ENCODE results near the gene CRYBA1. TPM values are rescaled to one million over a fixed set of nuclear protein-coding genes. Genes with fewer than 3 reads are reported as not detected.
"Not testable (repeated sequence)": the region's sequence is repeated elsewhere in the genome, so short reads cannot be mapped to it uniquely, and the experiment has no call there.

The CRYBA1 gene, protein sequence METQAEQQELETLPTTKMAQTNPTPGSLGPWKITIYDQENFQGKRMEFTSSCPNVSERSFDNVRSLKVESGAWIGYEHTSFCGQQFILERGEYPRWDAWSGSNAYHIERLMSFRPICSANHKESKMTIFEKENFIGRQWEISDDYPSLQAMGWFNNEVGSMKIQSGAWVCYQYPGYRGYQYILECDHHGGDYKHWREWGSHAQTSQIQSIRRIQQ
- total RNA-seq = not detected
- polyA plus RNA-seq (2013, experiment 1 of 2) = not detected
- 0.18 TPM for polyA plus RNA-seq (2013, experiment 2 of 2)
- total RNA-seq = 0 to 0.12 (median 0) reads per million in 172 experiments

DNA sequence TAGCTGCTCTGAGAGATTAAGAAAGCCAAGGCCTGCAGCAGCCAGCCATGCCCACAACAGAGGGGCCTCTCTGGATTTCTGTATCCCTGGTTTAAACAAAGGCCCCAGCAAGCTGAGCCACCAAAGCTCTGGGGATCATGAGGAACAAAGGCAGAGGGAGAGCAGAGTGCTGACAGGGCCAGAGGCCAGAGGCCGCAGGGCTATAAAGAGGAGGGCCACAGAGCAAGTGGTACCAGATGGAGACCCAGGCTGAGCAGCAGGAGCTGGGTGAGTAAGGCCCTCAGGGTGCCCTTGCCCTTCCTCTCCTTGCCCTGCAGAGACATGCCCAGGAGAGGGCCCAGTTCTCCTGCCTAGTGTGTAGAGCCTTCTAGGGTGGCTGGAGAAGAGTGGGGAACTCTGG lies at the start of gene CRYBA1:
Gene CRYBA1, plus strand, starts transcription at position 232 of the 400 bp plus-strand sequence. Its CDS starts 5 bp downstream, at position 237.
- Mint-ChIP-seq H3K4me3 (no peak within 1 kb of the TSS), H3K27ac (no peak within 1 kb of the TSS), H3K36me3 (ENCODE audit: low read depth) (no peaks in the 10 kb centered on the region), H3K27me3 (no peaks in the 10 kb centered on the region), H3K4me1 (ENCODE audit: low read depth) (no peaks in the 10 kb centered on the region), H3K9me3 (no peaks in the 10 kb centered on the region)
- Histone ChIP-seq H3K4me3 (ENCODE audit: low read length) (no peak within 1 kb of the TSS), H3K36me3 (ENCODE audit: insufficient read depth, low read length) (no peaks in the 10 kb centered on the region), H3K4me1 (ENCODE audit: insufficient read depth, low read length) (no peaks in the 10 kb centered on the region), H3K27me3 (ENCODE audit: control insufficient read depth in 1 of 2, insufficient read depth in 2 of 2, low read length in 2 of 2) (no peaks in the 10 kb centered on the region), H3K9me3 (ENCODE audit: control insufficient read depth in 1 of 2, insufficient read depth in 1 of 2, low read length in 2 of 2) (no peaks in the 10 kb centered on the region), H3K27ac (ENCODE audit: low read depth in 1 of 2, low read length in 2 of 2) (no peak within 1 kb of the TSS)
- TF ChIP-seq, protein P1, sequence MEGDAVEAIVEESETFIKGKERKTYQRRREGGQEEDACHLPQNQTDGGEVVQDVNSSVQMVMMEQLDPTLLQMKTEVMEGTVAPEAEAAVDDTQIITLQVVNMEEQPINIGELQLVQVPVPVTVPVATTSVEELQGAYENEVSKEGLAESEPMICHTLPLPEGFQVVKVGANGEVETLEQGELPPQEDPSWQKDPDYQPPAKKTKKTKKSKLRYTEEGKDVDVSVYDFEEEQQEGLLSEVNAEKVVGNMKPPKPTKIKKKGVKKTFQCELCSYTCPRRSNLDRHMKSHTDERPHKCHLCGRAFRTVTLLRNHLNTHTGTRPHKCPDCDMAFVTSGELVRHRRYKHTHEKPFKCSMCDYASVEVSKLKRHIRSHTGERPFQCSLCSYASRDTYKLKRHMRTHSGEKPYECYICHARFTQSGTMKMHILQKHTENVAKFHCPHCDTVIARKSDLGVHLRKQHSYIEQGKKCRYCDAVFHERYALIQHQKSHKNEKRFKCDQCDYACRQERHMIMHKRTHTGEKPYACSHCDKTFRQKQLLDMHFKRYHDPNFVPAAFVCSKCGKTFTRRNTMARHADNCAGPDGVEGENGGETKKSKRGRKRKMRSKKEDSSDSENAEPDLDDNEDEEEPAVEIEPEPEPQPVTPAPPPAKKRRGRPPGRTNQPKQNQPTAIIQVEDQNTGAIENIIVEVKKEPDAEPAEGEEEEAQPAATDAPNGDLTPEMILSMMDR (IDR thresholded peaks at IDR 0.05) = no peak
- ChIA-PET CTCF (interaction anchor here (0.9 kb wide), 1 partner anchor 98 kb away, joined by 3 read pairs; no protein-coding TSS in a partner anchor), POLR2A (no interaction called here)
- intact Hi-C loops (cut with DNase I, micrococcal nuclease) = no loop called here
- ATAC-seq (ENCODE audit: poor library complexity) = no peak
- no peak for DNase-seq

DNA sequence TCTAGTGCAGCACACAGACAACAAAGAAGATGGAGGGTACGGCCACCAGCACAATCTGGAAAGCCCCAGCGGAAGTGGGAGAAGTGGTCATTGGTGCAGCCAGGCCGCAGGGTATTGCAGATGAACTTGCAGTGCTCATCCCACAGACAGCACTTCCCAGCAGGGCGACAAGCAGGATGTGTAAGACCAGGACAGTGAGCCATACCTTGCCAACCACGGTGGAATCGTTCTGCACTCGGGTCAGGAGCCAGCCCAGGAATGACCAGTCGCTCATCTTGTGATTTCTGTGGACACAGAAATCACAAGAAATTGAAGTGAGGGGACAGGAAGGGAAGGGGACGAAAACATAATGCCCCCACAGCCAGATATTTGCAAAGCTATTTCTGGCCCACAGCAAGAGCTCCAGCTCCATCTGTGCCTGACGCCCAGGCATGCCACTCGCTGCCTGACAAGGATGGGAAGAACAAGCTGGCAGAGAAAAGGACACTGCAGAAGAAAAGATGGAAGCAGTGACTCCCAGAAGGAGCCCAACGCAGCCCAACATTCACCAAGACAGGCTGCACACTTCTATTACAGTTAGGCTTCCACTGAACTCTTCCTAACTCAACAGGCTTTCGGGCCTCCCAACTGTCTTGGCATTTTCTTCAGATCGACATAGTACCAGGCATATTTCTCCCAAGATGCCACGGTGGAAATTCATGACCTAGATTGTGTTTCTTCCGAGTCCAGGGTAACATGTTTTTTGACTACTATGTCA lies 49.0 kb upstream of the CRYBA1 start:
- Mint-ChIP-seq H3K9me3 (no peaks in the 10 kb centered on the region), H3K27ac (no peak overlapping the region), H3K36me3 (ENCODE audit: low read depth) (no peaks in the 10 kb centered on the region), H3K4me3 (no peak overlapping the region), H3K27me3 (peaks cover 6% of the 10 kb centered on the region), H3K4me1 (ENCODE audit: low read depth) (no peaks in the 10 kb centered on the region)
- TF ChIP-seq, protein P1 (IDR thresholded peaks at IDR 0.05) = no peak
- Histone ChIP-seq H3K4me3 (ENCODE audit: low read length) (no peak overlapping the region), H3K27me3 (ENCODE audit: control insufficient read depth in 1 of 2, insufficient read depth in 2 of 2, low read length in 2 of 2) (peaks cover 0 to 2% of the 10 kb centered on the region in 2 experiments), H3K9me3 (ENCODE audit: control insufficient read depth in 1 of 2, insufficient read depth in 1 of 2, low read length in 2 of 2) (no peaks in the 10 kb centered on the region), H3K4me1 (ENCODE audit: insufficient read depth, low read length) (no peaks in the 10 kb centered on the region), H3K27ac (ENCODE audit: low read depth in 1 of 2, low read length in 2 of 2) (no peak overlapping the region), H3K36me3 (ENCODE audit: insufficient read depth, low read length) (no peaks in the 10 kb centered on the region)
- intact Hi-C loops (cut with DNase I, micrococcal nuclease) = no loop called here
- POLR2A ChIA-PET = no interaction called here
- ATAC-seq (ENCODE audit: poor library complexity) (no peak), DNase-seq (no peak)
- CTCF ChIA-PET = no interaction called here

DNA sequence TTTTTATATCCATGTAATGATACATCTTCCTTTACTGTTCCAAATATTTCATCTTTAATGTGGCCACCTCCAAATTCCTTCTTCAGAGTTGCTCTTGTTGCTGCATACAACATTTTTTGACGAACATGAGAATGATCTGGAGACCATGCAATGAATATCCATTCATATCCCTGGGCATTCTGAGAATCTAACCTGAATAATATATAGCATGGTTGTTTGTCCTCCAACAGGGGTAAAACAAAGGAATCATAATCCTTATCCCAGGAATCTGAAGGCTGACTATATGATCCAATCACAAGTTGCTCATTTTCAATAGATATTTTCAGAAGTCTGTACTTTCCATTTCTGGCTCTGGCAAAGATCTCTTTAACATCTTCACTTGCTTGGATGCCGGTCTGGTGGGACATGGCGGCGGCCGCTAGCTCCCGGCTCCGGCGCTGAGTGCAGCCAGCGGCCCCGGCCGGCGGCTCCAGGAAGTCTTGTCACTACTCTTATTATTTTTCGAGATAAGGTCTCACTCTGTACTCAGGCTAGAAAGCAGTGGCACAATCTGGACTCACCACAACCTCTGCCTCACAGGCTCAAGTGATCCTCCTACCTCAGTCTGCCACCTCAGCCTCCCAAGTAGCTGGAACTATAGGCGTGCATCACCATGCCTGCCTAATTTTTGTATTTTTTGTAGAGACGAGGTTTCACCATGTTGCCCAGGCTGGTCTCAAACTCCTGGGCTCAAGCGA lies 42.4 kb upstream of the CRYBA1 start:
- CTCF ChIA-PET = interaction anchor here (1.5 kb wide), 1 partner anchor 55 kb away, joined by 4 read pairs; no protein-coding TSS in a partner anchor
- H3K4me1 Mint-ChIP-seq (ENCODE audit: low read depth); intact Hi-C loops (cut with DNase I, micrococcal nuclease); H3K36me3 Mint-ChIP-seq (ENCODE audit: low read depth); H3K4me1 ChIP-seq (ENCODE audit: insufficient read depth, low read length); H3K27me3 ChIP-seq (ENCODE audit: control insufficient read depth in 1 of 2, insufficient read depth in 2 of 2, low read length in 2 of 2); H3K36me3 ChIP-seq (ENCODE audit: insufficient read depth, low read length); H3K27ac ChIP-seq (ENCODE audit: low read depth in 1 of 2, low read length in 2 of 2); H3K9me3 ChIP-seq (ENCODE audit: control insufficient read depth in 1 of 2, insufficient read depth in 1 of 2, low read length in 2 of 2); DNase-seq; H3K9me3 Mint-ChIP-seq; H3K27ac Mint-ChIP-seq; H3K4me3 Mint-ChIP-seq; POLR2A ChIA-PET; H3K27me3 Mint-ChIP-seq; H3K4me3 ChIP-seq (ENCODE audit: low read length); ATAC-seq (ENCODE audit: poor library complexity): not testable (repeated sequence)
